ENCODE data around the gene PJA1. TPM values are rescaled to one million over a fixed set of nuclear protein-coding genes. Genes with fewer than 3 reads are reported as not detected.

Gene PJA1, protein sequence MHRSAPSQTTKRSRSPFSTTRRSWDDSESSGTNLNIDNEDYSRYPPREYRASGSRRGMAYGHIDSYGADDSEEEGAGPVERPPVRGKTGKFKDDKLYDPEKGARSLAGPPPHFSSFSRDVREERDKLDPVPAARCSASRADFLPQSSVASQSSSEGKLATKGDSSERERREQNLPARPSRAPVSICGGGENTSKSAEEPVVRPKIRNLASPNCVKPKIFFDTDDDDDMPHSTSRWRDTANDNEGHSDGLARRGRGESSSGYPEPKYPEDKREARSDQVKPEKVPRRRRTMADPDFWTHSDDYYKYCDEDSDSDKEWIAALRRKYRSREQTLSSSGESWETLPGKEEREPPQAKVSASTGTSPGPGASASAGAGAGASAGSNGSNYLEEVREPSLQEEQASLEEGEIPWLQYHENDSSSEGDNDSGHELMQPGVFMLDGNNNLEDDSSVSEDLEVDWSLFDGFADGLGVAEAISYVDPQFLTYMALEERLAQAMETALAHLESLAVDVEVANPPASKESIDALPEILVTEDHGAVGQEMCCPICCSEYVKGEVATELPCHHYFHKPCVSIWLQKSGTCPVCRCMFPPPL
- 23.6 TPM for total RNA-seq
- long read RNA-seq, transcript PJA1-202 (2 exons, 2,672 nt) = major isoform, 47 of 77 reads
- long read RNA-seq, transcript PJA1-201 (2 exons, 2,755 nt) = minor isoform, 16 of 77 reads
- long read RNA-seq, transcript PJA1-206 (2 exons, 887 nt) = minor isoform, 9 of 77 reads
- long read RNA-seq, partial matches to known transcripts = 0 of 77 reads
- long read RNA-seq, other reads (novel, unspliced or antisense) = 2 of 77 reads

- Histone ChIP-seq H3K27me3 (no peaks in the 10 kb centered on the region), H3K4me1 (no peaks in the 10 kb centered on the region), H3K9me3 (no peaks in the 10 kb centered on the region), H3K4me3 (peak within 1 kb of the TSS; percentile 63), H3K27ac (peak within 1 kb of the TSS; percentile 61), H3K36me3 (no peaks in the 10 kb centered on the region)
- TF ChIP-seq, protein P1, sequence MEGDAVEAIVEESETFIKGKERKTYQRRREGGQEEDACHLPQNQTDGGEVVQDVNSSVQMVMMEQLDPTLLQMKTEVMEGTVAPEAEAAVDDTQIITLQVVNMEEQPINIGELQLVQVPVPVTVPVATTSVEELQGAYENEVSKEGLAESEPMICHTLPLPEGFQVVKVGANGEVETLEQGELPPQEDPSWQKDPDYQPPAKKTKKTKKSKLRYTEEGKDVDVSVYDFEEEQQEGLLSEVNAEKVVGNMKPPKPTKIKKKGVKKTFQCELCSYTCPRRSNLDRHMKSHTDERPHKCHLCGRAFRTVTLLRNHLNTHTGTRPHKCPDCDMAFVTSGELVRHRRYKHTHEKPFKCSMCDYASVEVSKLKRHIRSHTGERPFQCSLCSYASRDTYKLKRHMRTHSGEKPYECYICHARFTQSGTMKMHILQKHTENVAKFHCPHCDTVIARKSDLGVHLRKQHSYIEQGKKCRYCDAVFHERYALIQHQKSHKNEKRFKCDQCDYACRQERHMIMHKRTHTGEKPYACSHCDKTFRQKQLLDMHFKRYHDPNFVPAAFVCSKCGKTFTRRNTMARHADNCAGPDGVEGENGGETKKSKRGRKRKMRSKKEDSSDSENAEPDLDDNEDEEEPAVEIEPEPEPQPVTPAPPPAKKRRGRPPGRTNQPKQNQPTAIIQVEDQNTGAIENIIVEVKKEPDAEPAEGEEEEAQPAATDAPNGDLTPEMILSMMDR (IDR thresholded peaks at IDR 0.05) = no peak
- ATAC-seq = peak; percentile 97
- DNase-seq = peak; percentile 86
- intact Hi-C loops (cut with DNase I) = no loop called here
These were observed at the start of gene PJA1 for GRCh38 chrX:69165087-69165651. Gene PJA1 (minus strand): TSS chrX:69165453. CDS start chrX:69163073, 2,380 bp downstream.

GRCh38 chrX:69214463-69214862, 49.2 kb upstream of the PJA1 start:
- no peaks in the 10 kb centered on the region for H3K9me3 ChIP-seq
- H3K4me3 ChIP-seq = no peak overlapping the region
- ATAC-seq (no peak), DNase-seq (no peak)
- H3K36me3 ChIP-seq = no peaks in the 10 kb centered on the region
- H3K27ac ChIP-seq = no peak overlapping the region
- H3K27me3 ChIP-seq = no peaks in the 10 kb centered on the region
- intact Hi-C loops (cut with DNase I) = no loop called here
- TF ChIP-seq, protein P1 (IDR thresholded peaks at IDR 0.05) = no peak
- H3K4me1 ChIP-seq = no peaks in the 10 kb centered on the region

GRCh38 chrX:69211701-69212100, 46.4 kb upstream of the PJA1 start:
- Histone ChIP-seq H3K4me1 (no peaks in the 10 kb centered on the region), H3K4me3 (no peak overlapping the region), H3K36me3 (no peaks in the 10 kb centered on the region), H3K27me3 (no peaks in the 10 kb centered on the region), H3K9me3 (no peaks in the 10 kb centered on the region), H3K27ac (no peak overlapping the region)
- intact Hi-C loops (cut with DNase I) = no loop called here
- DNase-seq = no peak
- TF ChIP-seq, protein P1 (IDR thresholded peaks at IDR 0.05) = no peak
- ATAC-seq = no peak

- Histone ChIP-seq H3K27me3 (no peaks in the 10 kb centered on the region), H3K4me3 (no peak overlapping the region), H3K4me1 (no peaks in the 10 kb centered on the region), H3K36me3 (no peaks in the 10 kb centered on the region), H3K9me3 (no peaks in the 10 kb centered on the region), H3K27ac (no peak overlapping the region)
- no peak for ATAC-seq
- no peak for DNase-seq
- TF ChIP-seq, protein P1 (IDR thresholded peaks at IDR 0.05) = no peak
- intact Hi-C loops (cut with DNase I) = no loop called here
These were observed 45.3 kb upstream of the PJA1 start for GRCh38 chrX:69210581-69210980.

DNA sequence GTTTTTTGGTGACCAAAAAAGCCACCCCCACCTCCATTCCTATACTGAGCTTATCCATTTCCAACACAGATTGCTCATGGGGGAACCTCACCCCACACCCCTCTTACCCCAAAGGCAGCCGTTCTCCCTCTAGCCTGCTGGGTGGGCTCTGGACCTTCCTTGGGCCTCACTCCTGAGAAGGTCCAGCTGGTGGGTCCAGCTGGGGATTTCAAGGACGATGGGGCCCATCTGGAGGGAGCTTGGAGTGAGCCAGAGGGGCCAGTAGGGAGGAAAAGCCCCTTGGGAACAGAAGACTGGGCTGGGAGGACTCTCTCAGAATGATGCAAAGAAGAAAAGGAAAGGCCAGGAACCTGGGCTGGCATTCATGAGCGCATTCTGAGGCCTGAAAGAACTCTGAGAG, 42.0 kb upstream of the PJA1 start:
- TF ChIP-seq, protein P1 (IDR thresholded peaks at IDR 0.05) = no peak
- no peak overlapping the region for H3K4me3 ChIP-seq
- no peak for DNase-seq
- no peaks in the 10 kb centered on the region for H3K9me3 ChIP-seq
- H3K4me1 ChIP-seq = no peaks in the 10 kb centered on the region
- no peak for ATAC-seq
- H3K27me3 ChIP-seq = no peaks in the 10 kb centered on the region
- no peak overlapping the region for H3K27ac ChIP-seq
- intact Hi-C loops (cut with DNase I) = no loop called here
- H3K36me3 ChIP-seq = no peaks in the 10 kb centered on the region
